GM12878 (cell line): ENCODE data around the gene UPF1. TPM values are rescaled to one million over a fixed set of nuclear protein-coding genes. Genes with fewer than 3 reads are reported as not detected.

Experiments used
- ATAC-seq: fragments of 200-7000 bp; cut with Tn5 transposase; 3 replicates; pipeline ENCODE4 v1.9.1; 2020; ENCODE audit warnings: mild to moderate bottlenecking, moderate library complexity
- BruUV-seq: library from RNA; stranded (reverse); fragments of 400-500 nt; replicated peaks from 2 replicates; lab custom pipeline; 2021; lab: Mats Ljungman, UMichigan
- CTCF ChIA-PET: fragments of 300-600 bp; sonication (Branson Sonifier 250); formaldehyde crosslinking; extraction: SDS; loops from one replicate; lab custom pipeline; 2021; ENCODE audit warnings: inconsistent platforms; lab: Yijun Ruan, JAX
- POLR2A ChIA-PET: fragments of 350-600 bp; formaldehyde crosslinking; extraction: SDS; loops from one replicate; lab custom pipeline; 2021; ENCODE audit warnings: inconsistent platforms; lab: Charles Lee
- RAD21 ChIA-PET: fragments of 300-600 bp; sonication (Branson Sonifier 250); formaldehyde crosslinking; loops from one replicate; lab custom pipeline; 2023; ENCODE audit warnings: antibody characterized with exemption; ENCODE audit not compliant: unreplicated experiment; lab: Charles Lee
- SMC1A ChIA-PET: fragments of 300-600 bp; sonication (Branson Sonifier 250); formaldehyde crosslinking; loops from one replicate; lab custom pipeline; 2023; ENCODE audit not compliant: unreplicated experiment, uncharacterized antibody; lab: Charles Lee
- DNase-seq: peaks from one replicate; pipeline ENCODE4 v3.0.0-alpha.2; 2011; ENCODE audit warnings: low read depth, low spot score
- FAIRE-seq: peaks from 3 replicates; lab custom pipeline; 2011; peaks lifted over from hg19 to GRCh38; lab: Jason Lieb, UNC
- H2AFZ ChIP-seq: 2 replicates; pipeline ENCODE4 v1.6.0; 2011; ENCODE audit warnings: low read depth, low read length, control low read depth; ENCODE audit not compliant: control insufficient read depth
- H3K27ac ChIP-seq: 2 replicates; pipeline ENCODE4 v1.5.1; 2011; ENCODE audit warnings: control low read depth; ENCODE audit not compliant: control insufficient read depth, insufficient read depth
- H3K27me3 ChIP-seq, 2 experiments: replicated peaks in 1 of 2; 2 replicates each; pipeline versions ENCODE4 v1.6.0 to v1.6.1; 2011; ENCODE audit warnings: low read length in 1 of 2; ENCODE audit not compliant: control insufficient read depth in 2 of 2, insufficient read depth in 2 of 2
- H3K36me3 ChIP-seq, 2 experiments: 2 replicates each; pipeline ENCODE4 v1.5.1; 2011; ENCODE audit warnings: low read length in 1 of 2; ENCODE audit not compliant: control insufficient read depth in 2 of 2, insufficient read depth in 2 of 2
- H3K4me1 ChIP-seq: 2 replicates; pipeline ENCODE4 v1.6.1; 2011; ENCODE audit warnings: mild to moderate bottlenecking, low read length, moderate library complexity, mixed read lengths; ENCODE audit not compliant: control insufficient read depth, insufficient read depth
- H3K4me2 ChIP-seq: 2 replicates; pipeline ENCODE4 v1.6.0; 2011; ENCODE audit warnings: control low read depth; ENCODE audit not compliant: control insufficient read depth, insufficient read depth
- H3K4me3 ChIP-seq: fragments of 200-600 bp; sonication (generic); 2 replicates; pipeline ENCODE4 v1.5.1; 2016
- H3K79me2 ChIP-seq: 2 replicates; pipeline ENCODE4 v1.6.0; 2011; ENCODE audit warnings: low read length; ENCODE audit not compliant: control insufficient read depth, insufficient read depth
- H3K9ac ChIP-seq: 2 replicates; pipeline ENCODE4 v1.8.0; 2011; ENCODE audit warnings: low read length, control low read depth, mixed read lengths; ENCODE audit not compliant: control insufficient read depth, insufficient read depth
- H3K9me3 ChIP-seq: replicated peaks from 3 replicates; pipeline ENCODE4 v1.5.1; 2011; ENCODE audit warnings: mild to moderate bottlenecking, low read length; ENCODE audit not compliant: control insufficient read depth, insufficient read depth
- H4K20me1 ChIP-seq: 2 replicates; pipeline ENCODE4 v1.6.0; 2011; ENCODE audit not compliant: control insufficient read depth, insufficient read depth
- EGR1 ChIP-seq, 2 experiments: IDR thresholded peaks; 1 replicate in 1 of 2; 2 replicates in 1 of 2; pipeline ENCODE4 v1.6.1; 2011 to 2012; ENCODE audit warnings: low read depth in 2 of 2, low read length in 2 of 2, borderline replicate concordance in 1 of 2, mild to moderate bottlenecking in 1 of 2, moderate library complexity in 1 of 2
- FOXM1 ChIP-seq: IDR thresholded peaks from 2 replicates; pipeline ENCODE4 v1.6.1; 2012; ENCODE audit warnings: low read depth, mild to moderate bottlenecking, inconsistent platforms, low read length, moderate library complexity
- GABPA ChIP-seq: IDR thresholded peaks from 2 replicates; pipeline ENCODE4 v1.6.1; 2014; ENCODE audit warnings: antibody characterized with exemption, low read depth, mild to moderate bottlenecking, inconsistent platforms
- HDAC6 ChIP-seq: fragments of 200-600 bp; sonication (generic); IDR thresholded peaks from one replicate; pipeline ENCODE4 v1.8.0; 2017; ENCODE audit warnings: antibody characterized with exemption; ENCODE audit not compliant: unreplicated experiment
- HDGF ChIP-seq: fragments of 450-650 bp; IDR thresholded peaks from 2 replicates; pipeline ENCODE4 v1.6.1; 2016; ENCODE audit warnings: antibody characterized with exemption
- IKZF1 ChIP-seq: fragments of 450-650 bp; conservative IDR thresholded peaks from 2 replicates; pipeline ENCODE4 v1.6.1; 2017; ENCODE audit warnings: antibody characterized with exemption, mild to moderate bottlenecking
- NFIC ChIP-seq: IDR thresholded peaks from 2 replicates; pipeline ENCODE4 v1.6.1; 2012; ENCODE audit warnings: low read depth, mild to moderate bottlenecking, inconsistent platforms, low read length, moderate library complexity
- NR2F1 ChIP-seq: fragments of 450-650 bp; conservative IDR thresholded peaks from 2 replicates; pipeline ENCODE4 v1.6.1; 2017; ENCODE audit warnings: mild to moderate bottlenecking
- PML ChIP-seq: IDR thresholded peaks from 2 replicates; pipeline ENCODE4 v1.6.1; 2012; ENCODE audit warnings: low read length, inconsistent platforms
- SP1 ChIP-seq: IDR thresholded peaks from one replicate; pipeline ENCODE4 v1.6.1; 2011; ENCODE audit warnings: low read depth, low read length
- WGBS: methylation state at CpG from one replicate; pipeline ENCODE4 v1.1.6; 2016; ENCODE audit warnings: low lambda C conversion rate; ENCODE audit not compliant: insufficient replicate concordance, insufficient coverage; ENCODE audit errors: missing lambda C conversion rate; 5-methylcytosine and 5-hydroxymethylcytosine counted together
- in situ Hi-C: fragments of 300-500 bp; cut with MboI; formaldehyde crosslinking; loops from 9 replicates; pipeline ENCODE4 v1.14.3; 2018; ENCODE audit warnings: mixed read lengths
- intact Hi-C: fragments of 100-400 bp; cut with micrococcal nuclease; formaldehyde crosslinking; loops from one replicate; pipeline ENCODE4 v1.14.2; 2022; ENCODE audit not compliant: unreplicated experiment
- polyA plus RNA-seq, 11 experiments: library from polyadenylated mRNA; depleted of rRNA in 4 of 11; unstranded in 6 of 11; stranded (reverse) in 5 of 11; fragments of >200 nt; fragmentation: Nextera tagmentation in 4 of 11; fragmentation: Illumina TruSeq in 1 of 11; extraction: Ambion mirVana in 4 of 11; extraction: Trizol in 1 of 11; gene quantifications; 1 replicate in 1 of 11; 2 replicates in 10 of 11; pipeline versions ENCODE4 v1.2.1 to v1.2.3, GENCODE V29; 2011 to 2016; ENCODE audit warnings: inconsistent platforms in 2 of 11, missing spikeins in 2 of 11, low read depth in 1 of 11
- total RNA-seq, 4 experiments: library from RNA; depleted of rRNA in 3 of 4; stranded (reverse); fragments of >200 nt in 3 of 4; fragmentation: Illumina TruSeq in 1 of 4; extraction: Trizol in 1 of 4; gene quantifications; 2 replicates each; pipeline versions ENCODE4 v1.2.1 to v1.2.3, GENCODE V29; 2013 to 2021
- TF ChIP-seq, protein P1 (sequence below): IDR thresholded peaks from 2 replicates; pipeline ENCODE4 v1.6.1; 2012; ENCODE audit warnings: improper control_type of control experiment, low read depth, low read length; ENCODE audit not compliant: insufficient replicate concordance
- TF ChIP-seq, protein P2 (sequence below): fragments of 450-650 bp; formaldehyde crosslinking; IDR thresholded peaks from 2 replicates; pipeline ENCODE4 v1.4.0; 2020; ENCODE audit warnings: mild to moderate bottlenecking, moderate library complexity
- TF ChIP-seq, protein P3 (sequence below): IDR thresholded peaks from 2 replicates; pipeline ENCODE4 v1.6.1; 2012; ENCODE audit warnings: low read depth, low read length, improper control_type of control experiment

UPF1 gene
- total and polyA plus RNA-seq, 10 of the 15 experiments (the other 5 are each of a cell fraction or from before 2014, with no cell fraction given): 0.58 to 80.9 (median 18.7) TPM

DNA sequence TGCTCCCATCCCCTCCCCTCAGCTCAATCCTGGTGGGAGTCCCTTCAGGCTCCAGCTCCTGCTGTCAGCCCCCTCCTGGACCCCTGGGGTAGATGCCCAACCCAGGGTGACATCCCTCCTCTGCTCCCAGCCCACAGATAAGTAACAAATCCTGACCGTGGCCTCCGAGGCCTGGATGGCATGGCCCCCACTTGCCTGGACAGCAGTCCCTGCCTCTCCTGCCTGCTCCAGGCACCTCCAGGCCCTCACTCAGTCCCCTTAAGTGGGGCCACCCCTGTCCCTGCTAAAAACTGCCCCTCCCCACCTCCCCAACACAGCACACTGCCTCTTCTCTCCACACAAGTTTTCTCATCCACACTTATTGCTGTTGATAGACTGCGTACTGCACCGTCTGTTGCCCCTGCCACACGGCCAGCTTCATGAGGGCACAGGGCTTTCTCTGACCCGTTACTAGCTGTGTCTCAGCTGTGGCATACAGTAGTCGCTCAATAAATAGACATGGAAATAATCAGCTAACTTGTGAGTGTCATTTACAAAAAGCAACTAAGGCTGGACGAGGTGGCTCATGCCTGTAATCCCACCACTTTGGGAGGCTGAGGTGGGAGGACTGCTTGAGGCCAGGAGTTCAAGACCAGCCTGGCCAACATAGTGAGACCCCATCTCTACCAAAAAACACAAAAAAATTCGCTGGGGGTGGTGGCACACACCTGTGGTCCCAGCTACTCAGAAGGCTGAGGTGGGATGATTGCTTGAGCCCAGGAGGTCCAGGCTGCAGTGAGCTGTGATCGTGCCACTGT, 58.4 kb downstream of the UPF1 start:
- Histone ChIP-seq H2AFZ (no peak overlapping the region), H3K36me3 (no peaks in the 10 kb centered on the region), H3K9me3 (no peaks in the 10 kb centered on the region), H3K4me2 (no peak overlapping the region), H3K27ac (no peak overlapping the region), H3K4me3 (no peak overlapping the region), H3K27me3 (peaks cover 3 to 4% of the 10 kb centered on the region in 2 experiments; a peak in 3 of 4 replicates), H3K79me2 (no peaks in the 10 kb centered on the region), H3K9ac (no peak overlapping the region), H4K20me1 (no peaks in the 10 kb centered on the region), H3K4me1 (no peaks in the 10 kb centered on the region)
- intact Hi-C loops (no loop called here), in situ Hi-C loops (no loop called here)
- DNase-seq (no peak), FAIRE-seq (no peak), ATAC-seq (no peak)
- POLR2A ChIA-PET: interaction anchor here (0.7 to 0.9 kb wide), 2 partner anchors 29 to 31 kb away, joined by 3 read pairs; partner anchors contain the start of genes COPE and DDX49
- no TSS peak for BruUV-seq
- RAD21 ChIA-PET: no interaction called here
- CTCF ChIA-PET: interaction anchor here (0.6 to 0.7 kb wide), 2 partner anchors 26 to 198 kb away, joined by 3 read pairs; no protein-coding TSS in a partner anchor
- SMC1A ChIA-PET: interaction anchor here (1.0 kb wide), 1 partner anchor 13 kb away, joined by 3 read pairs; no protein-coding TSS in a partner anchor
- 31% methylated on average over 10 of the region's 10 CpGs for WGBS
- TF ChIP-seq, protein P1, sequence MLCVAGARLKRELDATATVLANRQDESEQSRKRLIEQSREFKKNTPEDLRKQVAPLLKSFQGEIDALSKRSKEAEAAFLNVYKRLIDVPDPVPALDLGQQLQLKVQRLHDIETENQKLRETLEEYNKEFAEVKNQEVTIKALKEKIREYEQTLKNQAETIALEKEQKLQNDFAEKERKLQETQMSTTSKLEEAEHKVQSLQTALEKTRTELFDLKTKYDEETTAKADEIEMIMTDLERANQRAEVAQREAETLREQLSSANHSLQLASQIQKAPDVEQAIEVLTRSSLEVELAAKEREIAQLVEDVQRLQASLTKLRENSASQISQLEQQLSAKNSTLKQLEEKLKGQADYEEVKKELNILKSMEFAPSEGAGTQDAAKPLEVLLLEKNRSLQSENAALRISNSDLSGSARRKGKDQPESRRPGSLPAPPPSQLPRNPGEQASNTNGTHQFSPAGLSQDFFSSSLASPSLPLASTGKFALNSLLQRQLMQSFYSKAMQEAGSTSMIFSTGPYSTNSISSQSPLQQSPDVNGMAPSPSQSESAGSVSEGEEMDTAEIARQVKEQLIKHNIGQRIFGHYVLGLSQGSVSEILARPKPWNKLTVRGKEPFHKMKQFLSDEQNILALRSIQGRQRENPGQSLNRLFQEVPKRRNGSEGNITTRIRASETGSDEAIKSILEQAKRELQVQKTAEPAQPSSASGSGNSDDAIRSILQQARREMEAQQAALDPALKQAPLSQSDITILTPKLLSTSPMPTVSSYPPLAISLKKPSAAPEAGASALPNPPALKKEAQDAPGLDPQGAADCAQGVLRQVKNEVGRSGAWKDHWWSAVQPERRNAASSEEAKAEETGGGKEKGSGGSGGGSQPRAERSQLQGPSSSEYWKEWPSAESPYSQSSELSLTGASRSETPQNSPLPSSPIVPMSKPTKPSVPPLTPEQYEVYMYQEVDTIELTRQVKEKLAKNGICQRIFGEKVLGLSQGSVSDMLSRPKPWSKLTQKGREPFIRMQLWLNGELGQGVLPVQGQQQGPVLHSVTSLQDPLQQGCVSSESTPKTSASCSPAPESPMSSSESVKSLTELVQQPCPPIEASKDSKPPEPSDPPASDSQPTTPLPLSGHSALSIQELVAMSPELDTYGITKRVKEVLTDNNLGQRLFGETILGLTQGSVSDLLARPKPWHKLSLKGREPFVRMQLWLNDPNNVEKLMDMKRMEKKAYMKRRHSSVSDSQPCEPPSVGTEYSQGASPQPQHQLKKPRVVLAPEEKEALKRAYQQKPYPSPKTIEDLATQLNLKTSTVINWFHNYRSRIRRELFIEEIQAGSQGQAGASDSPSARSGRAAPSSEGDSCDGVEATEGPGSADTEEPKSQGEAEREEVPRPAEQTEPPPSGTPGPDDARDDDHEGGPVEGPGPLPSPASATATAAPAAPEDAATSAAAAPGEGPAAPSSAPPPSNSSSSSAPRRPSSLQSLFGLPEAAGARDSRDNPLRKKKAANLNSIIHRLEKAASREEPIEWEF: no peak
- TF ChIP-seq NR2F1: no peak
- TF ChIP-seq IKZF1: no peak
- TF ChIP-seq, protein P2, sequence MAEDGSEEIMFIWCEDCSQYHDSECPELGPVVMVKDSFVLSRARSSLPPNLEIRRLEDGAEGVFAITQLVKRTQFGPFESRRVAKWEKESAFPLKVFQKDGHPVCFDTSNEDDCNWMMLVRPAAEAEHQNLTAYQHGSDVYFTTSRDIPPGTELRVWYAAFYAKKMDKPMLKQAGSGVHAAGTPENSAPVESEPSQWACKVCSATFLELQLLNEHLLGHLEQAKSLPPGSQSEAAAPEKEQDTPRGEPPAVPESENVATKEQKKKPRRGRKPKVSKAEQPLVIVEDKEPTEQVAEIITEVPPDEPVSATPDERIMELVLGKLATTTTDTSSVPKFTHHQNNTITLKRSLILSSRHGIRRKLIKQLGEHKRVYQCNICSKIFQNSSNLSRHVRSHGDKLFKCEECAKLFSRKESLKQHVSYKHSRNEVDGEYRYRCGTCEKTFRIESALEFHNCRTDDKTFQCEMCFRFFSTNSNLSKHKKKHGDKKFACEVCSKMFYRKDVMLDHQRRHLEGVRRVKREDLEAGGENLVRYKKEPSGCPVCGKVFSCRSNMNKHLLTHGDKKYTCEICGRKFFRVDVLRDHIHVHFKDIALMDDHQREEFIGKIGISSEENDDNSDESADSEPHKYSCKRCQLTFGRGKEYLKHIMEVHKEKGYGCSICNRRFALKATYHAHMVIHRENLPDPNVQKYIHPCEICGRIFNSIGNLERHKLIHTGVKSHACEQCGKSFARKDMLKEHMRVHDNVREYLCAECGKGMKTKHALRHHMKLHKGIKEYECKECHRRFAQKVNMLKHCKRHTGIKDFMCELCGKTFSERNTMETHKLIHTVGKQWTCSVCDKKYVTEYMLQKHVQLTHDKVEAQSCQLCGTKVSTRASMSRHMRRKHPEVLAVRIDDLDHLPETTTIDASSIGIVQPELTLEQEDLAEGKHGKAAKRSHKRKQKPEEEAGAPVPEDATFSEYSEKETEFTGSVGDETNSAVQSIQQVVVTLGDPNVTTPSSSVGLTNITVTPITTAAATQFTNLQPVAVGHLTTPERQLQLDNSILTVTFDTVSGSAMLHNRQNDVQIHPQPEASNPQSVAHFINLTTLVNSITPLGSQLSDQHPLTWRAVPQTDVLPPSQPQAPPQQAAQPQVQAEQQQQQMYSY: no peak
- TF ChIP-seq PML: no peak
- TF ChIP-seq, protein P3, sequence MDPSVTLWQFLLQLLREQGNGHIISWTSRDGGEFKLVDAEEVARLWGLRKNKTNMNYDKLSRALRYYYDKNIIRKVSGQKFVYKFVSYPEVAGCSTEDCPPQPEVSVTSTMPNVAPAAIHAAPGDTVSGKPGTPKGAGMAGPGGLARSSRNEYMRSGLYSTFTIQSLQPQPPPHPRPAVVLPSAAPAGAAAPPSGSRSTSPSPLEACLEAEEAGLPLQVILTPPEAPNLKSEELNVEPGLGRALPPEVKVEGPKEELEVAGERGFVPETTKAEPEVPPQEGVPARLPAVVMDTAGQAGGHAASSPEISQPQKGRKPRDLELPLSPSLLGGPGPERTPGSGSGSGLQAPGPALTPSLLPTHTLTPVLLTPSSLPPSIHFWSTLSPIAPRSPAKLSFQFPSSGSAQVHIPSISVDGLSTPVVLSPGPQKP: no peak
- no peak for TF ChIP-seq EGR1 (IDR thresholded peaks at IDR 0.05; ENCODE audit: borderline replicate concordance in 1 of 2, low read depth in 2 of 2, low read length in 2 of 2)
- no peak for TF ChIP-seq HDGF
- no peak for TF ChIP-seq NFIC
- no peak for TF ChIP-seq FOXM1
- no peak for TF ChIP-seq GABPA
- TF ChIP-seq SP1: no peak
- TF ChIP-seq HDAC6: no peak
